Muscle layer of duodenum (tissue), 2 donors: ENCODE data around the gene FUZ.

Experiments
- H3K27ac ChIP-seq: one replicate; pipeline ENCODE4 v1.7.0; 2013; ENCODE audit warnings: mild to moderate bottlenecking, low read length
- H3K27me3 ChIP-seq: one replicate; pipeline ENCODE4 v1.7.0; 2013; ENCODE audit warnings: low read depth, mild to moderate bottlenecking, control low read depth, low read length
- H3K36me3 ChIP-seq, 2 donors: one replicate each; pipeline ENCODE4 v1.7.0; 2013; ENCODE audit warnings: low read length in 2 of 2, control low read depth in 1 of 2, mild to moderate bottlenecking in 1 of 2; ENCODE audit not compliant: insufficient read depth in 2 of 2, control insufficient read depth in 1 of 2
- H3K4me1 ChIP-seq, 2 donors: one replicate each; pipeline ENCODE4 v1.7.0; 2013; ENCODE audit warnings: low read length in 2 of 2, mild to moderate bottlenecking in 2 of 2, control low read depth in 1 of 2, moderate library complexity in 1 of 2; ENCODE audit not compliant: insufficient read depth in 2 of 2, control insufficient read depth in 1 of 2
- H3K4me3 ChIP-seq, 2 donors: one replicate each; pipeline ENCODE4 v1.7.0; 2013; ENCODE audit warnings: low read length in 2 of 2, low read depth in 1 of 2, mild to moderate bottlenecking in 1 of 2
- H3K9me3 ChIP-seq, 2 donors: one replicate each; pipeline ENCODE4 v1.7.0; 2013; ENCODE audit warnings: low read length in 2 of 2, control low read depth in 1 of 2, mild to moderate bottlenecking in 1 of 2; ENCODE audit not compliant: control insufficient read depth in 1 of 2
- donor health status: healthy.

The FUZ gene

GRCh38 chr19:49838885-49839588 is 25.9 kb upstream of the FUZ start:
- Histone ChIP-seq H3K27me3 (no peaks in the 10 kb centered on the region), H3K4me1 (no peaks in the 10 kb centered on the region), H3K9me3 (no peaks in the 10 kb centered on the region), H3K4me3 (no peak overlapping the region), H3K27ac (no peak overlapping the region), H3K36me3 (peaks cover 20 to 55% of the 10 kb centered on the region in 2 donors)

DNA sequence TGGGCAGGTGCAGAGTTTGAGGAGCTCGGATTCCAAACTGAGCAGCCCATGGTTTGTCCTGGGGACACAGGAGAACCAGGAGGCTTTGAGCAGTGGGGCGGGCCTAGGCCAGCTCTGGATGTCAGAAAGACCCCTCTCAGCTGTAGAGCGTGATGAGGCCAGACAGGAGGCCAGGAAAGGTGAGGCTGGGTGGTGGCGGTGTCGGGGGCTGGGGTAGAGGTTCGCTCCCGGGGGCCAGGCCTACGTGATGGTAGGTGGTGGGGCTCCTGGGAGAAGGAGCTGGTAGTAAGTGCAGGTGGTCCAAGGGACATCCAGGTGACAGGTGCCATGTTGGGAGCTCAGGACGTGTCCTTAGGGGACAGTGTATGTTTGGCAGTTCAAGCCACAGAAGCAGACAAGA is 24.3 kb upstream of the FUZ start:
- H3K27me3 ChIP-seq: no peaks in the 10 kb centered on the region
- no peak overlapping the region for H3K27ac ChIP-seq
- H3K9me3 ChIP-seq: no peaks in the 10 kb centered on the region
- H3K36me3 ChIP-seq: peaks cover 31 to 71% of the 10 kb centered on the region in 2 donors
- no peaks in the 10 kb centered on the region for H3K4me1 ChIP-seq
- no peak overlapping the region for H3K4me3 ChIP-seq

- Histone ChIP-seq H3K27ac (no peak overlapping the region), H3K27me3 (no peaks in the 10 kb centered on the region), H3K36me3 (peaks cover 35 to 75% of the 10 kb centered on the region in 2 donors), H3K4me1 (no peaks in the 10 kb centered on the region), H3K9me3 (no peaks in the 10 kb centered on the region), H3K4me3 (no peak overlapping the region)
Observed at GRCh38 chr19:49837009-49837310, 23.9 kb upstream of the FUZ start.

GRCh38 chr19:49836176-49837008 is 23.3 kb upstream of the FUZ start:
- no peaks in the 10 kb centered on the region for H3K27me3 ChIP-seq
- H3K27ac ChIP-seq: no peak overlapping the region
- H3K4me1 ChIP-seq: no peaks in the 10 kb centered on the region
- H3K36me3 ChIP-seq: peaks cover 35 to 81% of the 10 kb centered on the region in 2 donors
- H3K9me3 ChIP-seq: no peaks in the 10 kb centered on the region
- H3K4me3 ChIP-seq: no peak overlapping the region

DNA sequence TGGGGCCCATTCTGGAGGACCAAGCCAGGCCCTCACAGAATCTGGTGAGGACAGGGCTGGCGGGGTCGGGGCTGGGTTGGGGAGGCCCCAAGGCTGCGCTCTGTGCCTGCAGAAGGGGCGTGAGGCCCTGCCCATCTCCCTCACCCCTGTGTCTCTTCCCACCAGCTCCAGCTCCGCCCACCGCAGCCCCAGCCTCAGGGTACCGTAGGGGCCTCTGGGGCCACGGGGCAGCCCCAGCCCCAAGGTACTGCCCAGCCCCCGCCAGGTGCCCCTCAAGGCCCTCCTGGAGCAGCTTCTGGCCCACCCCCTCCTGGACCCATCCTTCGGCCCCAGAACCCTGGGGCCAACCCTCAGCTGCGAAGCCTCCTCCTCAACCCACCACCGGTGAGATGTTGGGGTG is 22.5 kb upstream of the FUZ start:
- no peak overlapping the region for H3K27ac ChIP-seq
- H3K4me1 ChIP-seq: no peaks in the 10 kb centered on the region
- peaks cover 35 to 89% of the 10 kb centered on the region in 2 donors for H3K36me3 ChIP-seq
- H3K4me3 ChIP-seq: no peak overlapping the region
- H3K27me3 ChIP-seq: no peaks in the 10 kb centered on the region
- no peaks in the 10 kb centered on the region for H3K9me3 ChIP-seq

DNA sequence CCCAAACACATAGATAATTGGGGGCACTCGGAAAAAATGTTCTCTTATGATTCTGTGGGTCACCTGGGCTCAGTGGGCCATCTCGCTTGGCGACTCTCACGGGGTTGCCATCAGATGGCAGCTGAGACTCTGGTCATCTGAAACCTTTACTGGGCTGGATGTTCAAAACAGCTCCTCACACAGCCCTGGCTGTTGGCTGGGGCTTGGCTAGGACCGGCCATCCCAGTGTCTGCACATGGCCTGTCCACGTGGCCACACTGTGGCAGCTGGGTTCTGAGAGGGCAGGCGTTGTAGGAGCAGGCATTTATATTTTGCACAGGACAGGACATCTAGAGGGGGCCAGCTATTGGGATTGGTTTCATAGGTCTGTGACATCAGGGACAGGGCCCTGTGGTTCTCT is 20.5 kb upstream of the FUZ start:
- Histone ChIP-seq H3K4me3 (no peak overlapping the region), H3K4me1 (no peaks in the 10 kb centered on the region), H3K27me3 (no peaks in the 10 kb centered on the region), H3K9me3 (no peaks in the 10 kb centered on the region), H3K27ac (no peak overlapping the region), H3K36me3 (peaks cover 26 to 97% of the 10 kb centered on the region in 2 donors)

DNA sequence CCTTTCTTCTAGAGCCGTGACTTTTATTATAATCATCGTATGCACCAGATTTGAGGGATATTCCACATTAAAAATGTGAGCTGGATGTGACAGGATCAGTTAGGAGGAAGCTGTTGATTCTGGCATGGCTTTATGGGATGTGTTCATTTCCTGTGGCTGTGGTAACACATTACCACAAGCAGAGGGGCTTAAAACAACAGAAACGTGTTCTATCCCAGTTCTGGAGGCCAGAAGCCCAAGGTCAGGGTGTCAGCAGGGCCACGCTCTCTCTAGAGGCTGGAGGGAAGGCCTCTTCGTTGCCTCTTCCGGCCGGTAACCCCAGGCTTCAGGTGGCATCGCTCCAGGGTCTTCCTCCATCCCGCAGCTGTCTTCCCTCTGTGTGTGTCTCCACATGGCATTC is 19.5 kb upstream of the FUZ start:
- Histone ChIP-seq H3K4me3 (no peak overlapping the region), H3K9me3 (no peaks in the 10 kb centered on the region), H3K27ac (no peak overlapping the region), H3K36me3 (peaks cover 26 to 93% of the 10 kb centered on the region in 2 donors), H3K4me1 (no peaks in the 10 kb centered on the region), H3K27me3 (no peaks in the 10 kb centered on the region)

DNA sequence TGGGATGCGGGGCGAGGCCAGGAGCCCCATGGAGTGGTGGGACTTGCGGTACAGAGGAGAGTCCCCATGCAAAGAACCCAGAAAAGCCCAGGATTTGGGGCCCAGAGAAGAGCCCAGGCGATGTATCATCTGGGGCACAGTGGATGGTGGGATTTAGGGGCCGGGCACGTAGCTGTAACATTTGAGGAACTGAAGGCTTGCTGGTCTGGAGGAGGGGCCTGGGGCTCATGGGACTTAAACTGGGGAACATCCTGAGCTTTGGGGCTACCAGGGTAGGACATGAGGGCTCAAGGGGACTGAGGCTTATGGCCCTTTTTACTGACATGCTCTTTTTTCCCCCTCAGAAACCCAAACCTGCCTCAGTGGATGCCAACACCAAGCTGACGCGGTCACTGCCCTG is 18.5 kb upstream of the FUZ start:
- H3K36me3 ChIP-seq: peaks cover 34 to 83% of the 10 kb centered on the region in 2 donors
- H3K27me3 ChIP-seq: no peaks in the 10 kb centered on the region
- H3K27ac ChIP-seq: no peak overlapping the region
- no peaks in the 10 kb centered on the region for H3K4me1 ChIP-seq
- no peak overlapping the region for H3K4me3 ChIP-seq
- H3K9me3 ChIP-seq: no peaks in the 10 kb centered on the region

- Histone ChIP-seq H3K36me3 (peaks cover 34 to 75% of the 10 kb centered on the region in 2 donors), H3K27ac (no peak overlapping the region), H3K9me3 (no peaks in the 10 kb centered on the region), H3K4me3 (no peak overlapping the region), H3K4me1 (no peaks in the 10 kb centered on the region), H3K27me3 (no peaks in the 10 kb centered on the region)
Observed at GRCh38 chr19:49830766-49831165, 17.7 kb upstream of the FUZ start.

DNA sequence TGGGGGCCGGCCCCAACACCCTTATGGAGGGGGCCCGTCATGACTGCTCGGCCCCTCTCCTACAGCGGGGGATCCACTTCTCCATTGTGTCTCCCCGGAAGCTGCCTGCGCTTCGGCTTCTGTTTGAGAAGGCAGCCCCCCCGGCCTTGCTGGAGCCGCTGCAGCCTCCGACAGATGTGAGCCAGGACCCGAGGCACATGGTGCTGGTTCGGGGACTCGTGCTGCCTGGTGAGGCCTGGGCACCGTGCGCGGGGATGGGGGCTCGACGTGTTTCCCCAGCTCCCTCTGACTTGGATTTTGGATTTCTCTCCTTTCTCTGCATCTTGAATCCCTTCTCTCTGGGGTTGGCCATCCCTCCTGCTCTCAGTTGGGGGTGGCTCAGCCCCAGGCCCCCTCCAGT is 16.6 kb upstream of the FUZ start:
- no peaks in the 10 kb centered on the region for H3K4me1 ChIP-seq
- no peaks in the 10 kb centered on the region for H3K9me3 ChIP-seq
- no peak overlapping the region for H3K4me3 ChIP-seq
- H3K27me3 ChIP-seq: no peaks in the 10 kb centered on the region
- H3K36me3 ChIP-seq: peaks cover 30 to 64% of the 10 kb centered on the region in 2 donors
- H3K27ac ChIP-seq: no peak overlapping the region

DNA sequence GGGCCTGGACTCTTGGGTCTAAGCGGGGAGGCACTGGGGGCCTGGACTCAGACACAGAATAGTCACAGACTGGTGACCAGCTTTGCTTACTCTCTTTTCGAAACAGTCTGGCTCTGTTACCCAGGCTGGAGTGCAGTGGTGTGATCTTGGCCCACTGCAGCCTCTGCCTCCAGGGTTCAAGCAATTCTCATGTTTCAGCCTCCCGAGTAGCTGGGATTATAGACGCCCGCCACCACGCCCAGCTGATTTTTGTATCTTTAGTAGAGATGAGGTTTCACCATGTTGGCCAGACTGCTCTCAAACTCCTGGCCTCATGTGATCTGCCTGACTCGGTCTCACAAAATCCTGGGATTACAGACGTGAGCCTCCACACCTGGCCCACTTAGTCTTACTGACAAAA is 16.1 kb upstream of the FUZ start:
- Histone ChIP-seq H3K4me3 (no peak overlapping the region), H3K9me3 (no peaks in the 10 kb centered on the region), H3K4me1 (no peaks in the 10 kb centered on the region), H3K36me3 (peaks cover 30 to 60% of the 10 kb centered on the region in 2 donors), H3K27ac (no peak overlapping the region), H3K27me3 (no peaks in the 10 kb centered on the region)
